Measurements from ENCODE around the gene CUEDC1.

CUEDC1 gene

DNA sequence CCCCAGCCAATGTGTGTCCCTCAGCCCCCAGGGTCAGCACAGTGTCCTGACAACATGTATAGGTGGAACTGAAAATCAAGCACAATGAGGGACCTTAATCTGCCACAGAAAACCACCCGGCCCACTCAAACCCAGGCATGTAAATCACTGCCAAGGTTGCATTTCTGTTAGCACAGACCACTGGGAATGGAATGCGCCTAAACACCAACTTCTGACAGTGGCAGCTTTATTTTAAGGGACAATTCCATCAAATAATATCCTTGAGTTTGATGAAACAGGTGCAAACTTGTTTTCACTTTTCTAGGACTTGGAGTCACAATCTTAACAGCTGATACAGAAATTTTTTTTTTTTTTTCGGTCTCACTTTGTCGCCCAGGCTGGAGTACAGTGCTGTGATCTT is 68.1 kb downstream of the CUEDC1 start:
- Histone ChIP-seq H3K4me1 (ENCODE audit: low read length) (no peaks in the 10 kb centered on the region), H2AFZ (ENCODE audit: low read depth, low read length) (no peak overlapping the region), H3K27ac (ENCODE audit: low read length) (no peak overlapping the region), H4K20me1 (ENCODE audit: insufficient read depth, low read length) (no peaks in the 10 kb centered on the region), H3K27me3 (ENCODE audit: low read depth, low read length) (peaks cover 10% of the 10 kb centered on the region; the same call in 1 of the 2 replicates), H3K4me2 (ENCODE audit: low read length) (no peak overlapping the region), H3K36me3 (replicated peaks; ENCODE audit: low read depth, low read length) (no peaks in the 10 kb centered on the region), H3K79me2 (ENCODE audit: low read length) (no peaks in the 10 kb centered on the region), H3K9me3 (ENCODE audit: insufficient read depth, low read length) (no peaks in the 10 kb centered on the region), H3K9ac (ENCODE audit: low read length) (no peak overlapping the region), H3K4me3 (ENCODE audit: low read length) (no peak overlapping the region)
- no peak for TF ChIP-seq EZH2phosphoT487 (IDR thresholded peaks at IDR 0.05; ENCODE audit: low read depth)
- no peak for TF ChIP-seq CTCF (IDR thresholded peaks at IDR 0.05; ENCODE audit: low read depth, low read length)

DNA sequence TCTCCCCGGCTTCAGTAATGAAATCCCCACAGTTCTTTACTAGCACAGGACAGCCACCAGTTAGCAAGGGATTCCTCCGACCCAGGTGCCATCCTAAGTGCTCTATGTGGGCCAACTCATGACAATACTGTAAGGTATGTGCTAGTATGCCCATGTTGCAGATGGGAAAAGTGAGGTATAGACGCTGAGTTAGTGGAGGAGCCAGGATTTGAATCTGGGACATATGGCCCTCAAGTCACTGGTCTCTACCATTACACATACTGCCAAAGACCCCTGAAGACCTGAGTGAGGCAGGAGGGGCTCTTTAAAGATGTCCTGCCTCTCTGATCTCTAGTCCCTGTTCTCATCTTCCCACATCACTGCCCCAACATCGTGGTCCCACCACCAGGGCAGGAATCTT is 69.2 kb downstream of the CUEDC1 start:
- H3K9me3 ChIP-seq (ENCODE audit: insufficient read depth, low read length) = no peaks in the 10 kb centered on the region
- H3K4me1 ChIP-seq (ENCODE audit: low read length) = no peaks in the 10 kb centered on the region
- TF ChIP-seq CTCF (IDR thresholded peaks at IDR 0.05; ENCODE audit: low read depth, low read length) (no peak), EZH2phosphoT487 (IDR thresholded peaks at IDR 0.05; ENCODE audit: low read depth) (no peak)
- no peak overlapping the region for H2AFZ ChIP-seq (ENCODE audit: low read depth, low read length)
- no peak overlapping the region for H3K9ac ChIP-seq (ENCODE audit: low read length)
- no peaks in the 10 kb centered on the region for H3K36me3 ChIP-seq (replicated peaks; ENCODE audit: low read depth, low read length)
- H3K27me3 ChIP-seq (ENCODE audit: low read depth, low read length) = 0 out of 2 replicates have a peak, but pooled peaks cover 4% of the 10 kb centered on the region
- no peak overlapping the region for H3K4me2 ChIP-seq (ENCODE audit: low read length)
- H3K27ac ChIP-seq (ENCODE audit: low read length) = no peak overlapping the region
- no peaks in the 10 kb centered on the region for H4K20me1 ChIP-seq (ENCODE audit: insufficient read depth, low read length)
- H3K79me2 ChIP-seq (ENCODE audit: low read length) = no peaks in the 10 kb centered on the region
- H3K4me3 ChIP-seq (ENCODE audit: low read length) = no peak overlapping the region

DNA sequence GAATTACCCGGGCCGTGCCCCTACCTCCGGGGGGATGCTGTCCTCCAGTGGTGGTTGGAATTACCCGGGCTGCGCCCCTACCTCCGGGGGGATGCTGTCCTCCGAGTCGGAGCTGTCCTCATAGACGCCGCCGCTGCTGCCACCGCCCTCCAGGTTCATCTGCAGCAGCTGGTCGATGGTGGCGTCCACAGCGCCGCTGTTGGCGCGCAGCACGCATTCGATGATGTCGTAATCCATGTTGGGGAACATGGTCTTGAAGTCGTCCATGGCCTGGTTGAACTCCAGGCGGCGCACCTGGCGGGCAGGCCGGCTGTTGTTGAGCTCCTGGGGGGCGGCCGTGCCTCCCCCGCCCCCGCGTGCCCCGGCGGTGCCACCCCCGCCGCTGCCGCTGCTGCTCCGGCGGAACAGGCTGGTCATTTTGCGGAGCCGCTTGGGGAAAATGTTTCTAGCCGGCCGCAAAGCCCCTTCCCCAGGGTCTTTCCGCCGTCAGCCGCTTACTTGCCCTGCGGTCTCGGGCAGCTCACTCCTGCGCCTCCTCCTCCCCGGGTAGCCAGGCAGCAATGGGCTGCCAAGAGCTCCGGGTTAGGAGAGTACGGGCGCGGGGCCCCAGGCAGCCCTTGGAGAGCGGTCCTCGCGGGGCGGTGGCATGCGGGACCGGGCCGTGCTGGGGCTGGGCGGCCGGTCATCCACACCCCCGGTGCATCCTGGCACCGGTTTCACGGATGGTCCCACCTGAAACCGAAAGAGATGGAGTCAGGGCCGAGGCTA is 69.9 kb downstream of the CUEDC1 start:
- H3K9ac ChIP-seq (ENCODE audit: low read length) = no peak overlapping the region
- H3K27me3 ChIP-seq (ENCODE audit: low read depth, low read length) = 0 out of 2 replicates have a peak, but pooled peaks cover 4% of the 10 kb centered on the region
- no peaks in the 10 kb centered on the region for H3K9me3 ChIP-seq (ENCODE audit: insufficient read depth, low read length)
- no peaks in the 10 kb centered on the region for H3K4me1 ChIP-seq (ENCODE audit: low read length)
- no peaks in the 10 kb centered on the region for H4K20me1 ChIP-seq (ENCODE audit: insufficient read depth, low read length)
- H3K36me3 ChIP-seq (replicated peaks; ENCODE audit: low read depth, low read length) = no peaks in the 10 kb centered on the region
- no peak overlapping the region for H3K27ac ChIP-seq (ENCODE audit: low read length)
- no peak overlapping the region for H2AFZ ChIP-seq (ENCODE audit: low read depth, low read length)
- H3K4me3 ChIP-seq (ENCODE audit: low read length) = no peak overlapping the region
- no peaks in the 10 kb centered on the region for H3K79me2 ChIP-seq (ENCODE audit: low read length)
- TF ChIP-seq EZH2phosphoT487 (IDR thresholded peaks at IDR 0.05; ENCODE audit: low read depth) (no peak), CTCF (IDR thresholded peaks at IDR 0.05; ENCODE audit: low read depth, low read length) (no peak)
- H3K4me2 ChIP-seq (ENCODE audit: low read length) = no peak overlapping the region

- Histone ChIP-seq H4K20me1 (ENCODE audit: insufficient read depth, low read length) (no peaks in the 10 kb centered on the region), H3K79me2 (ENCODE audit: low read length) (no peaks in the 10 kb centered on the region), H3K9me3 (ENCODE audit: insufficient read depth, low read length) (no peaks in the 10 kb centered on the region), H3K4me2 (ENCODE audit: low read length) (no peak overlapping the region), H3K4me3 (ENCODE audit: low read length) (no peak overlapping the region), H3K9ac (ENCODE audit: low read length) (no peak overlapping the region), H3K36me3 (replicated peaks; ENCODE audit: low read depth, low read length) (no peaks in the 10 kb centered on the region), H3K27me3 (ENCODE audit: low read depth, low read length) (no peaks in the 10 kb centered on the region), H3K27ac (ENCODE audit: low read length) (no peak overlapping the region), H2AFZ (ENCODE audit: low read depth, low read length) (no peak overlapping the region), H3K4me1 (ENCODE audit: low read length) (no peaks in the 10 kb centered on the region)
- TF ChIP-seq CTCF (IDR thresholded peaks at IDR 0.05; ENCODE audit: low read depth, low read length) = no peak
- no peak for TF ChIP-seq EZH2phosphoT487 (IDR thresholded peaks at IDR 0.05; ENCODE audit: low read depth)
Observed at GRCh38 chr17:57881783-57882351, 73.3 kb downstream of the CUEDC1 start.

Data from OCI-LY3 (cell line).